RWPE1 (cell line): ENCODE data around the gene CD46.

ENCODE experiments used
- CTCF ChIA-PET: fragments of 350-600 bp; sonication (Branson Sonifier 250); formaldehyde crosslinking; extraction: SDS; loops from one replicate; lab custom pipeline; 2021; lab: Yijun Ruan, JAX
- POLR2A ChIA-PET: fragments of 400-600 bp; formaldehyde crosslinking; extraction: SDS; loops from one replicate; lab custom pipeline; 2020; ENCODE audit warnings: antibody characterized with exemption; ENCODE audit not compliant: low non-redundant PET; lab: Yijun Ruan, JAX
- DNase-seq: peaks from one replicate; pipeline ENCODE4 v3.0.0; 2012; ENCODE audit warnings: low spot score
- H3K27ac ChIP-seq: fragments of 450-650 bp; 2 replicates; pipeline ENCODE4 v1.5.1; 2017
- TF ChIP-seq, protein P1 (sequence below): fragments of 450-650 bp; conservative IDR thresholded peaks from 2 replicates; pipeline ENCODE4 v1.5.1; 2017; ENCODE audit warnings: low read depth, mild to moderate bottlenecking

The CD46 gene

DNA sequence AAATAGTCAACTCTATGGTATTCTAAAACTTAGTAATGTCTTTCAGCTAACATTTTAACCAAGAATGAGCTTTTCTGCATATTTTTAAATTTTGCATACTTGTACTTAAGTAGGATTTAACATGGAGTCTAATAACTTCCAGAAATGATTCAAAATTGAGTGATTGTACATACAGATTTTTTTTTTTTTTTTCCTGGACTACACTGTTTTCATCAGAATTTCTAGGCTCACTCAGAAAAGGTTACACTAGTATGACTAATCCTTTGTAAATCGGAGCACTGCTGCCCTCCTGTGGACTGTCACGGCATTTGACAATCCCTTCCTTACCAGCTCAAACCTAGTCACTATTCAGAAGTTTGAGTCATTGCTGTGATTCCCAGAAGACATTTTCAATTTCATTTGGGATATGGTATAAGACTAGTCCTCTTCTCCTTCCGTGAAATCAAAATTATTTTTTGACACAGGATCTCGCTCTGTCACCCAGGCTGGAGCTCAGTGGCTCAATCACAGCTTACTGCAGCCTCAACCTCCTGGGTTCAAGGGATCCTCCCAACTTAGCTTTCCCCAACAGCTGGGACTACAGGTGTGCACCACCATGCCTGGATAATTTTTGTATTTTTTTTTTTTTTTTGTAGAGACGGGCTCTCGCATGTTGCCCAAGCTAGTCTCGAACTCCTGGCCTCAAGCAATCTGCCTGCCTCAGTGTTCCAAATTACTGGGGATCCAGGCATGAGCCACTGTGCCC is 45.5 kb downstream of the CD46 start:
- ChIA-PET POLR2A (no interaction called here), CTCF (interaction anchor here (0.5 to 1.7 kb wide), 27 partner anchors 8 to 988 kb away, joined by 3 to 10 read pairs (median 4); no protein-coding TSS in a partner anchor)
- H3K27ac ChIP-seq: peak overlapping the region; percentile 39; the same call in 1 of the 2 replicates
- TF ChIP-seq, protein P1, sequence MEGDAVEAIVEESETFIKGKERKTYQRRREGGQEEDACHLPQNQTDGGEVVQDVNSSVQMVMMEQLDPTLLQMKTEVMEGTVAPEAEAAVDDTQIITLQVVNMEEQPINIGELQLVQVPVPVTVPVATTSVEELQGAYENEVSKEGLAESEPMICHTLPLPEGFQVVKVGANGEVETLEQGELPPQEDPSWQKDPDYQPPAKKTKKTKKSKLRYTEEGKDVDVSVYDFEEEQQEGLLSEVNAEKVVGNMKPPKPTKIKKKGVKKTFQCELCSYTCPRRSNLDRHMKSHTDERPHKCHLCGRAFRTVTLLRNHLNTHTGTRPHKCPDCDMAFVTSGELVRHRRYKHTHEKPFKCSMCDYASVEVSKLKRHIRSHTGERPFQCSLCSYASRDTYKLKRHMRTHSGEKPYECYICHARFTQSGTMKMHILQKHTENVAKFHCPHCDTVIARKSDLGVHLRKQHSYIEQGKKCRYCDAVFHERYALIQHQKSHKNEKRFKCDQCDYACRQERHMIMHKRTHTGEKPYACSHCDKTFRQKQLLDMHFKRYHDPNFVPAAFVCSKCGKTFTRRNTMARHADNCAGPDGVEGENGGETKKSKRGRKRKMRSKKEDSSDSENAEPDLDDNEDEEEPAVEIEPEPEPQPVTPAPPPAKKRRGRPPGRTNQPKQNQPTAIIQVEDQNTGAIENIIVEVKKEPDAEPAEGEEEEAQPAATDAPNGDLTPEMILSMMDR: peak; percentile 88
- peak; percentile 79 for DNase-seq

DNA sequence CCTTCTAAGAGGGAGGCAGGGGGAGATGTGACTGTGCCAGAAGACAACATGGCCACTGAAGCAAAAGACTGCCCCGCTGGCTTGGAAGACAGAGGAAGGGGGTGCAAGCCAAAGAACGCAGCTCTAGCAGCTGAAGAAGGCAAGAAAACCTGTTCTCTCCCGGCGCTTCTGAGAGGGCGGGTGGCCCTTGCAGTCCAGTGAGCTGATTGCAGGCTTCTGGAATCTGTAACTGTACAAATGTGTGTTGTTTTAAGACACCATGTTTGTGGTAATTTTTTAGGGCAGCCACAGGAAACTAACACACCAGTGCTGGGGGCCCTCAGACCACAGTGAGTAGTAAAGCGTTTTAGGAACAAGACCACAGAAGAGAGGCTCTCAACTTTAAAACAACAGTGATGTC is 47.0 kb downstream of the CD46 start:
- CTCF ChIA-PET: interaction anchor here (0.6 kb wide), 1 partner anchor 12 kb away, joined by 3 read pairs; no protein-coding TSS in a partner anchor
- no peak for DNase-seq
- POLR2A ChIA-PET: interaction anchor here (0.6 kb wide), 1 partner anchor 23 kb away, joined by 3 read pairs; no protein-coding TSS in a partner anchor
- no peak overlapping the region for H3K27ac ChIP-seq
- TF ChIP-seq, protein P1: no peak

DNA sequence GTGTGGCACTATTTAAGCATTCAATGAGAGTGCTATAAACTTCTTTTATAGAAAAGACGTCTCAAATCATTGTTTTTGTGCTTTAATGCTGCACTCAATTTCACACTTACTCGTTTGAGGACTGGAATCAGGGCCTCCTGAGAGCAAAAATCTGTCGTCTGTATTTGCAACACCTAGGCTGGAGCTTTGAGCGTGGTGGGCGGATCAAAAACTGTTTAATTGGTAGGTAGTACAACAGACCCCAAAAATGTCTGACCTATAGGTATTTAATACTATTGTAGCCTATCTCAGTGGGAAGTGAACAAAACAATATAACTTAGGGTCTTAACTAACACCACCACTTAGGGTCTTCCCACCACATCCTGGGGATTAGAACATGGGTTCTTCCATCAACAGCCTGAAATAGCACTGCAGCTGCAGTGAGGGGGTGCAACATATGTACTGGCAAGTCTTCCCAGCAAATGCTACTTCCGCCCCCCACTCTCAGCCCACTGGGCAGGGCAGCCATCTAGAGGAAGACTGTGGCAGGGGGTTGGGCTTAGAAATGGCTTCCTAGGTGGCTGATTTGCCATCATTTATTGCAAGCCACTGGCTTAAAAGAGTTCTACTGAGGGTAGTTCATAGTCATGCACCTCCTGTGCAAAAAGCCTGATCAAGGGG is 48.3 kb downstream of the CD46 start:
- H3K27ac ChIP-seq: no peak overlapping the region
- TF ChIP-seq, protein P1: no peak
- POLR2A ChIA-PET: no interaction called here
- DNase-seq: no peak
- CTCF ChIA-PET: no interaction called here

DNA sequence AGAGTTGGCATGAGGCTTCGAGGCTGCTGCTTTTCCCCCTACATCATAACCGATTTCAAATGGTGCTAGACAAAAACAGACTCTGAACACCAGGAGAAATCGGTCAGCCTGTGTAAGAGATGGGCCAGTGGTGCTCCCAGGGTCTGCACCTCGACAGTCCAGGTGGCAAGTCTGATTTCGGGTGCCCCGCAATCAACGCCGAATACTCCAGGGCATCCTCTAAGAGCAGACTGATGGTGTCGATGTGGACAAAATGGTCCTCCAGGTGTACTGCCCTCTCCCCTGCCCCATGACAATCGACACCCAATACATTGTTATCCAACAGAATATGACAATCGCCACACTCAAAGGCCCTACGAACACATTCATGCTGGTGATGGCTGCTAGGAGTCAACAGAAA is 50.0 kb downstream of the CD46 start:
- ChIA-PET POLR2A (no interaction called here), CTCF (no interaction called here)
- DNase-seq: no peak
- no peak overlapping the region; the same call in 1 of the 2 replicates for H3K27ac ChIP-seq
- TF ChIP-seq, protein P1: no peak

DNA sequence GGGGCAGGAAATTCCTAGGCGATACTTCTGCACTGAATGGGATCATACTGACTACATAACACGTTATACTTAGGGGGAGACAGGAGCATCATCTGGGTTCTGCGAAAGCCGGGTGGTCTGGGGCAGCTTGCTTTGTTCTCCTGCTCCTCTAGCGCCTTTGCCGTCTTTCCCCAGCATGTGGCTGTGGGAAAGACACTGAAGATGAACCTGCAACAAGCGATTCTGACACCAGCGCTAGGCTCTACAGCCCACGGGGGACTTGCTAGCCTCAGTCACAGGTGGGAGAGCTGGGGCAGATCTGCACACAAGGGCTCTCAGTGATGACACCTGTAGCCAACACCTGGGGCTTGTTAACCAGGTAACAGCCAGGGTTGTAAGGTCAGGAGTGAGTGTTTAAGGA is 51.8 kb downstream of the CD46 start:
- CTCF ChIA-PET: no interaction called here
- H3K27ac ChIP-seq: no peak overlapping the region
- TF ChIP-seq, protein P1: no peak
- no peak for DNase-seq
- POLR2A ChIA-PET: no interaction called here

DNA sequence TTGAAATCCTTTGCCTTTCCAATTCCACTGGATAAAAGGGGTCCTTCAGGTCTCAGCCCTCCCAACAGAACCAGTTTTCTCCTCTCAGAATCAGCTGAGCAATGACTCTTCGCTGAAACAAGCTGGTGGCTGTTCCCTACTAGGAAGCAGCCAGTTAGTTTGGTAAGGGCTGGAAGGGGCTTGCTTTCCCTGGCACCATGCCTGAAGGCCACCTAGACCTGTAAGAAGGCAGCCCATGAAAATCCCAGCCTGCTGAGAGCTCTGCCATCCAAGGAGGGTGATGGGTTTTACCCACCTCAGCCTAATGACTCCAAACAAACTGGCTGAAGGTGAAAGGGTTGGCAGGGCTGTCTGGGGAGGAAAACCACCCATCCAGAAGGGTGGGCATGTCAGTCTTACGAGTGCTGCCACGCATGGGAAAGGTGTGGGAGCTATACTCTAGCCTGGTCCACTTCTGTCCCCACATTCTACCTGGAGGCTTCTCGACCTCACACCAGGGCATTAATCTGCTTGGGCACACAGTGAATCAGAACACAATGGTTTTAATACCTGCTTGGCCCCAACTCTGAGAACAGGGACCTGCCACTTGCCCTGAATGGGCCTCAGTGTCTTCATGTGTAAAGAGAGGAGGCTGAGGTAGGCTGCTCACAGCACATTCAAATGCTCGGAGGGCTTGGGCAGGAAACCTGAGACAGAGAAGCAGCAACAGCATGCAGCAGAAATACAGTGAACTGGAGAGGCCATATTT is 53.0 kb downstream of the CD46 start:
- POLR2A ChIA-PET: no interaction called here
- H3K27ac ChIP-seq: peak overlapping the region; percentile 90
- DNase-seq: no peak
- CTCF ChIA-PET: interaction anchor here (0.9 to 1.4 kb wide), 3 partner anchors 8 to 19 kb away, joined by 3 to 9 read pairs (median 3); no protein-coding TSS in a partner anchor
- TF ChIP-seq, protein P1: no peak
